HL-60 (cell line): ENCODE measurements around the gene SDK1.

Experiments
- DNase-seq, 2 experiments: peaks; one replicate each; pipeline ENCODE4 v3.0.0-alpha.2; 2010 to 2020; ENCODE audit warnings: low read depth in 1 of 2, low spot score in 1 of 2
- H3K27ac ChIP-seq: fragments of 250-450 bp; sonication (Bioruptor Pico); replicated peaks from 2 replicates; pipeline ENCODE4 v1.5.1; 2020; ENCODE audit warnings: mild to moderate bottlenecking, moderate library complexity
- H3K27me3 ChIP-seq: fragments of 250-450 bp; sonication (Bioruptor Pico); 2 replicates; pipeline ENCODE4 v1.5.1; 2021; ENCODE audit warnings: mild to moderate bottlenecking, moderate library complexity; ENCODE audit not compliant: insufficient read depth, poor library complexity, severe bottlenecking
- H3K4me3 ChIP-seq: replicated peaks from 2 replicates; pipeline ENCODE4 v1.5.1; 2011; ENCODE audit warnings: mild to moderate bottlenecking, control low read depth, low read length; ENCODE audit not compliant: insufficient read depth
- CTCF ChIP-seq: IDR thresholded peaks from one replicate; pipeline ENCODE4 v1.5.1; 2011; ENCODE audit warnings: low read length, control low read depth, inconsistent platforms; ENCODE audit not compliant: insufficient read depth
- GABPA ChIP-seq: IDR thresholded peaks from 2 replicates; pipeline ENCODE4 v1.6.1; 2012; ENCODE audit warnings: low read depth
- POLR2AphosphoS5 ChIP-seq: IDR thresholded peaks from 2 replicates; pipeline ENCODE4 v1.6.1; 2012; ENCODE audit warnings: low read depth
- REST ChIP-seq: IDR thresholded peaks from 2 replicates; pipeline ENCODE4 v1.6.1; 2012; ENCODE audit warnings: low read depth; ENCODE audit not compliant: insufficient replicate concordance
- SPI1 ChIP-seq: IDR thresholded peaks from 2 replicates; pipeline ENCODE4 v1.6.1; 2012; ENCODE audit warnings: low read depth, mild to moderate bottlenecking, borderline replicate concordance

The SDK1 gene

DNA sequence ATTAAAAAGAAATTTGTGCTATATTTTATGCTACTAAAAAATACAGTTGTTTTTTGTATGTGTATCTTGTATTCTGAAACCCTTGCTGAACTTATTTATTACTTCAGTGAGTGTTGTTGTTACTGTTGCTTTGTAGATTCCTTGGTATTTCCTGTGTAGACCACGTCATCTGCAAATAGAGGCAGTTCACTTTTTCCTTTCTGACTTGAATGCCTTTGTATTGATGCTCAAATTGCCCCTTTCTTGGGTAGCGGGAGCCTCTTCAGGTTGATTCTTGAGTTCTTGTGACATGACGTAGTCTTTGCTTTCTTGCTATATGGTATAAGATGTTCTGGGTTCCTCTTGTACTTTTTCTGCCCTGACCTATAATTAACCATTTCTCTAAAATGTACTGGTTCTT is 504.1 kb downstream of the SDK1 start:
- TF ChIP-seq SPI1: no peak
- TF ChIP-seq CTCF: no peak
- TF ChIP-seq GABPA: no peak
- no peak for TF ChIP-seq REST
- no peak for TF ChIP-seq POLR2AphosphoS5
- Histone ChIP-seq H3K4me3 (no peak overlapping the region), H3K27ac (no peak overlapping the region), H3K27me3 (no peaks in the 10 kb centered on the region)
- no peak for DNase-seq

GRCh38 chr7:3806516-3806915 is 505.5 kb downstream of the SDK1 start:
- no peak for TF ChIP-seq POLR2AphosphoS5
- no peak for TF ChIP-seq CTCF
- TF ChIP-seq REST: no peak
- TF ChIP-seq SPI1: no peak
- no peak overlapping the region for H3K4me3 ChIP-seq
- no peak for DNase-seq

DNA sequence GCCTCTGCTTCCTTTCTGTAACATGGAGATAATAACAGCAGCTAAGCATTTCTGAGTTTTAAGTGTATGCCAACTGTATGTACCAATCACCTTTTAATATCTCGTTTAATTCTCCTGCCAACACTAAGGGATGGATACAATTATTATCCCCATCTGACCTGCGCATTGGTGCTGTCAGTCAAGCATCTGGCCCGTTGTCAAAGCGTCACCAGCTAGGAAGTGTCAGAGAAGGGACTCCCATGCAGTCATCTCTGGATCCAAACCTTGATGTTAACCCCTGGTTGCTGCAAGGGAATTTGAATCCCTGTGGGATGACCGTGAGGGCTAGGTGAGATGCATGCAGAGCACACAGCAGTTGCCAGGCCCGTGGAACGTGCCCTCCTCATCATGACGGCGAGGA is 506.8 kb downstream of the SDK1 start:
- Histone ChIP-seq H3K27me3 (no peaks in the 10 kb centered on the region), H3K4me3 (no peak overlapping the region), H3K27ac (no peak overlapping the region)
- TF ChIP-seq POLR2AphosphoS5: no peak
- TF ChIP-seq CTCF: no peak
- TF ChIP-seq GABPA: no peak
- no peak for TF ChIP-seq REST
- no peak for TF ChIP-seq SPI1
- DNase-seq: no peak

More at GRCh38 chr7:3806516-3806915, 505.5 kb downstream of the SDK1 start:
- Histone ChIP-seq H3K27ac (no peak overlapping the region), H3K27me3 (no peaks in the 10 kb centered on the region)
